GM21360 (cell line): ENCODE results near the gene TCAF2.
A peak's percentile ranks its signal among the peaks of the same experiment; 100 is the strongest.
"Not testable (repeated sequence)": the region's sequence is repeated elsewhere in the genome, so short reads cannot be mapped to it uniquely, and the experiment has no call there.

Experiments used
- ATAC-seq: cut with Tn5 transposase; IDR thresholded peaks from one replicate; pipeline ENCODE4 v1.9.1; 2021; ENCODE audit warnings: mild to moderate bottlenecking, moderate library complexity; ENCODE audit not compliant: unreplicated experiment

Gene TCAF2

GRCh38 chr7:143620646-143621045, at the start of gene TCAF2:
TCAF2 (plus strand) TSS chr7:143620974.
- peak; percentile 88 for ATAC-seq

GRCh38 chr7:143571501-143571900, 49.3 kb upstream of the TCAF2 start, which contains the start of gene CTAGE15:
CTAGE15 (plus strand) TSS chr7:143571801; CDS start chr7:143571818, 17 bp downstream.
- ATAC-seq: not testable (repeated sequence)

GRCh38 chr7:143588183-143588582, 32.6 kb upstream of the TCAF2 start:
- ATAC-seq: not testable (repeated sequence)

- ATAC-seq: not testable (repeated sequence)
Measured at GRCh38 chr7:143589897-143590296, 30.9 kb upstream of the TCAF2 start.

GRCh38 chr7:143598086-143598485, 22.7 kb upstream of the TCAF2 start:
- not testable (repeated sequence) for ATAC-seq

GRCh38 chr7:143603549-143603948, 17.2 kb upstream of the TCAF2 start:
- not testable (repeated sequence) for ATAC-seq

GRCh38 chr7:143606088-143606487, 14.7 kb upstream of the TCAF2 start:
- ATAC-seq: not testable (repeated sequence)

- ATAC-seq: not testable (repeated sequence)
Measured at GRCh38 chr7:143615545-143615944, 5.2 kb upstream of the TCAF2 start.

GRCh38 chr7:143617204-143617603, 3.6 kb upstream of the TCAF2 start:
- ATAC-seq: not testable (repeated sequence)

- ATAC-seq: peak; percentile 17
Measured at GRCh38 chr7:143620058-143620457, 716 bp upstream of the TCAF2 start.

GRCh38 chr7:143621175-143621574, 401 bp downstream of the TCAF2 start:
- peak; percentile 38 for ATAC-seq

GRCh38 chr7:143622130-143622529, 1.4 kb downstream of the TCAF2 start:
- ATAC-seq: peak; percentile 29

GRCh38 chr7:143630653-143631052, 9.9 kb downstream of the TCAF2 start:
- ATAC-seq: not testable (repeated sequence)

GRCh38 chr7:143632506-143632905, 11.7 kb downstream of the TCAF2 start:
- not testable (repeated sequence) for ATAC-seq

- ATAC-seq: not testable (repeated sequence)
Measured at GRCh38 chr7:143633013-143633618, 12.3 kb downstream of the TCAF2 start.

GRCh38 chr7:143635364-143636240, 14.8 kb downstream of the TCAF2 start:
- not testable (repeated sequence) for ATAC-seq

- ATAC-seq: peak; percentile 80
Measured at GRCh38 chr7:143639372-143639771, 18.6 kb downstream of the TCAF2 start.

- not testable (repeated sequence) for ATAC-seq
Measured at GRCh38 chr7:143640528-143641189, 19.9 kb downstream of the TCAF2 start.

- ATAC-seq: not testable (repeated sequence)
Measured at GRCh38 chr7:143646598-143646997, 25.8 kb downstream of the TCAF2 start.

- not testable (repeated sequence) for ATAC-seq
Measured at GRCh38 chr7:143649902-143650301, 29.1 kb downstream of the TCAF2 start.

- ATAC-seq: not testable (repeated sequence)
Measured at GRCh38 chr7:143650447-143650846, 29.7 kb downstream of the TCAF2 start.
